WTC11 (cell line): ENCODE data around the gene INA. TPM values are rescaled to one million over a fixed set of nuclear protein-coding genes. Genes with fewer than 3 reads are reported as not detected.

ENCODE experiments used
- ATAC-seq: fragments of 200-7000 bp; cut with Tn5 transposase; 2 replicates; pipeline ENCODE4 v1.10.0; 2021; ENCODE audit warnings: mild to moderate bottlenecking, moderate library complexity
- CTCF ChIA-PET: fragments of 300-600 bp; sonication (Branson Sonifier 250); formaldehyde crosslinking; loops from one replicate; lab custom pipeline; 2021; ENCODE audit warnings: antibody characterized with exemption; lab: Charles Lee
- POLR2A ChIA-PET: fragments of 350-600 bp; sonication (Branson Sonifier 250); formaldehyde crosslinking; loops from one replicate; lab custom pipeline; 2021; ENCODE audit warnings: antibody characterized with exemption; lab: Charles Lee
- DNase-seq: peaks from one replicate; pipeline ENCODE4 v3.0.0; 2021; ENCODE audit warnings: low spot score
- H3K27ac Mint-ChIP-seq: 2 replicates; pipeline ENCODE4 v1.8.0; 2021; ENCODE audit warnings: mixed read lengths
- H3K27me3 Mint-ChIP-seq: 2 replicates; pipeline ENCODE4 v1.8.0; 2021; ENCODE audit warnings: low read depth, mild to moderate bottlenecking, moderate library complexity, mixed read lengths
- H3K36me3 Mint-ChIP-seq: 2 replicates; pipeline ENCODE4 v1.8.0; 2021; ENCODE audit warnings: mixed read lengths
- H3K4me1 Mint-ChIP-seq: 2 replicates; pipeline ENCODE4 v1.8.0; 2022; ENCODE audit warnings: mixed read lengths
- H3K4me3 Mint-ChIP-seq: 2 replicates; pipeline ENCODE4 v1.8.0; 2021; ENCODE audit warnings: mild to moderate bottlenecking, moderate library complexity, mixed read lengths
- H3K9me3 Mint-ChIP-seq: 2 replicates; pipeline ENCODE4 v1.8.0; 2021; ENCODE audit warnings: mixed read lengths
- CBFB ChIP-seq: sonication (generic); formaldehyde crosslinking; IDR thresholded peaks from 2 replicates; pipeline ENCODE4 v1.8.1; 2022; ENCODE audit warnings: mild to moderate bottlenecking, low read depth, missing genetic modification reagents
- GABPB1 ChIP-seq: sonication (generic); formaldehyde crosslinking; IDR thresholded peaks from 2 replicates; pipeline ENCODE4 v1.8.1; 2023; ENCODE audit warnings: mild to moderate bottlenecking, missing genetic modification reagents
- HMGA2 ChIP-seq: fragments of 250-450 bp; sonication (Bioruptor Pico); IDR thresholded peaks from 2 replicates; pipeline ENCODE4 v1.4.0; 2021; ENCODE audit warnings: mild to moderate bottlenecking, moderate library complexity
- MAX ChIP-seq: sonication (generic); formaldehyde crosslinking; IDR thresholded peaks from 2 replicates; pipeline ENCODE4 v1.8.0; 2022; ENCODE audit warnings: mild to moderate bottlenecking, missing genetic modification reagents
- NFE2L1 ChIP-seq: sonication (generic); formaldehyde crosslinking; IDR thresholded peaks from 2 replicates; pipeline ENCODE4 v1.8.1; 2023; ENCODE audit warnings: missing genetic modification reagents
- PRRX2 ChIP-seq: fragments of 250-450 bp; sonication (Bioruptor Pico); IDR thresholded peaks from 2 replicates; pipeline ENCODE4 v1.8.0; 2021; ENCODE audit warnings: mild to moderate bottlenecking
- SOX15 ChIP-seq: fragments of 250-450 bp; sonication (Bioruptor Pico); IDR thresholded peaks from 2 replicates; pipeline ENCODE4 v1.9.0; 2021; ENCODE audit warnings: mild to moderate bottlenecking
- TEAD4 ChIP-seq: sonication (generic); formaldehyde crosslinking; IDR thresholded peaks from 2 replicates; pipeline ENCODE4 v1.8.0; 2022; ENCODE audit warnings: mild to moderate bottlenecking, missing genetic modification reagents
- ZBTB21 ChIP-seq: sonication (generic); formaldehyde crosslinking; IDR thresholded peaks from 2 replicates; pipeline ENCODE4 v1.8.1; 2023; ENCODE audit warnings: mild to moderate bottlenecking, missing genetic modification reagents, borderline replicate concordance
- ZBTB43 ChIP-seq: sonication (generic); formaldehyde crosslinking; IDR thresholded peaks from 2 replicates; pipeline ENCODE4 v1.8.1; 2023; ENCODE audit warnings: mild to moderate bottlenecking, missing genetic modification reagents
- ZMAT4 ChIP-seq: fragments of 250-450 bp; sonication (Bioruptor Pico); IDR thresholded peaks from 2 replicates; pipeline ENCODE4 v1.9.0; 2021; ENCODE audit warnings: mild to moderate bottlenecking
- ZNF263 ChIP-seq: sonication (generic); formaldehyde crosslinking; IDR thresholded peaks from 2 replicates; pipeline ENCODE4 v1.8.1; 2022; ENCODE audit warnings: low read depth, mild to moderate bottlenecking, moderate library complexity, missing genetic modification reagents
- ZNF423 ChIP-seq: fragments of 250-450 bp; sonication (Bioruptor Pico); IDR thresholded peaks from 2 replicates; pipeline ENCODE4 v2.1.2; 2022; ENCODE audit warnings: mild to moderate bottlenecking, moderate library complexity
- total RNA-seq: library from RNA; stranded (reverse); gene quantifications from 3 replicates; pipeline ENCODE4 v1.2.3, GENCODE V29; 2021
- TF ChIP-seq, protein P1 (sequence below): sonication (generic); formaldehyde crosslinking; IDR thresholded peaks from 2 replicates; pipeline ENCODE4 v1.8.0; 2022; ENCODE audit warnings: mild to moderate bottlenecking, missing genetic modification reagents
- TF ChIP-seq, protein P2 (sequence below): fragments of 250-450 bp; sonication (Bioruptor Pico); IDR thresholded peaks from 2 replicates; pipeline ENCODE4 v1.8.0; 2021; ENCODE audit warnings: mild to moderate bottlenecking
- TF ChIP-seq, protein P3 (sequence below): sonication (generic); formaldehyde crosslinking; IDR thresholded peaks from 2 replicates; pipeline ENCODE4 v1.8.0; 2022; ENCODE audit warnings: missing genetic modification reagents
- TF ChIP-seq, protein P4 (sequence below): sonication (generic); formaldehyde crosslinking; IDR thresholded peaks from 2 replicates; pipeline ENCODE4 v1.8.1; 2023; ENCODE audit warnings: mild to moderate bottlenecking, missing genetic modification reagents
- TF ChIP-seq, protein P5 (sequence below): sonication (generic); formaldehyde crosslinking; IDR thresholded peaks from 2 replicates; pipeline ENCODE4 v1.8.0; 2023; ENCODE audit warnings: missing genetic modification reagents, mild to moderate bottlenecking, borderline replicate concordance

The INA gene
- total RNA-seq, 1 experiment from 2014 or later = 20.3 TPM

DNA sequence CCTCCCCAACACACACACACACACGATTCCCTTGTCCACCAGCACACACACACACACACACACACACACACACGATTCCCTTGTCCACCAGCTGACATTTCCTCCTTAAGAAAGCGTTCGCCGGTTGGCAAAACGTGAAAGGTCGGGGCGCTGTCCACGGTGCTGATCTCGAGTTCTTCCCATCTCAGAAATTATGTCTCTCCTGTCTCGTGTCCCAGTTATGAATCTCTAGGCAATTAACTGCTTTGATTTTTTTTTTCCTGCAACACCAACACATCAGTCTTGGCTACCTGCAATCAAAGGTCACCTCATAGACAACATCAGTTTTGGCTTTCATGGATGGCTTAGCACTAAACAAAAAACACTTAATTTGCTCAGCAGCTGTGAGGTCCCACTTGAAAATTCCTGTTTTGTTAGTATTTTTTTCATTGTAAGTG lies 1.9 kb downstream of the INA start (continued):
- TF ChIP-seq ZBTB43 (CRISPR knock-in tag) (peak; percentile 88), MAX (CRISPR knock-in tag) (0 out of 2 replicates have a peak, but pooled peaks have one; percentile 57)
- TF ChIP-seq, all 79 proteins: peak for 22

- POLR2A ChIA-PET = no interaction called here
- TF ChIP-seq, protein P1, sequence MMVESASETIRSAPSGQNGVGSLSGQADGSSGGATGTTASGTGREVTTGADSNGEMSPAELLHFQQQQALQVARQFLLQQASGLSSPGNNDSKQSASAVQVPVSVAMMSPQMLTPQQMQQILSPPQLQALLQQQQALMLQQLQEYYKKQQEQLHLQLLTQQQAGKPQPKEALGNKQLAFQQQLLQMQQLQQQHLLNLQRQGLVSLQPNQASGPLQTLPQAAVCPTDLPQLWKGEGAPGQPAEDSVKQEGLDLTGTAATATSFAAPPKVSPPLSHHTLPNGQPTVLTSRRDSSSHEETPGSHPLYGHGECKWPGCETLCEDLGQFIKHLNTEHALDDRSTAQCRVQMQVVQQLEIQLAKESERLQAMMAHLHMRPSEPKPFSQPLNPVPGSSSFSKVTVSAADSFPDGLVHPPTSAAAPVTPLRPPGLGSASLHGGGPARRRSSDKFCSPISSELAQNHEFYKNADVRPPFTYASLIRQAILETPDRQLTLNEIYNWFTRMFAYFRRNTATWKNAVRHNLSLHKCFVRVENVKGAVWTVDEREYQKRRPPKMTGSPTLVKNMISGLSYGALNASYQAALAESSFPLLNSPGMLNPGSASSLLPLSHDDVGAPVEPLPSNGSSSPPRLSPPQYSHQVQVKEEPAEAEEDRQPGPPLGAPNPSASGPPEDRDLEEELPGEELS = no peak
- TF ChIP-seq, protein P2, sequence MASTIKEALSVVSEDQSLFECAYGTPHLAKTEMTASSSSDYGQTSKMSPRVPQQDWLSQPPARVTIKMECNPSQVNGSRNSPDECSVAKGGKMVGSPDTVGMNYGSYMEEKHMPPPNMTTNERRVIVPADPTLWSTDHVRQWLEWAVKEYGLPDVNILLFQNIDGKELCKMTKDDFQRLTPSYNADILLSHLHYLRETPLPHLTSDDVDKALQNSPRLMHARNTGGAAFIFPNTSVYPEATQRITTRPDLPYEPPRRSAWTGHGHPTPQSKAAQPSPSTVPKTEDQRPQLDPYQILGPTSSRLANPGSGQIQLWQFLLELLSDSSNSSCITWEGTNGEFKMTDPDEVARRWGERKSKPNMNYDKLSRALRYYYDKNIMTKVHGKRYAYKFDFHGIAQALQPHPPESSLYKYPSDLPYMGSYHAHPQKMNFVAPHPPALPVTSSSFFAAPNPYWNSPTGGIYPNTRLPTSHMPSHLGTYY (CRISPR knock-in tag) = no peak
- CTCF ChIA-PET = interaction anchor here (1.0 kb wide), 1 partner anchor 35 kb away, joined by 3 read pairs; no protein-coding TSS in a partner anchor
These were observed 3.1 kb downstream of the INA start for GRCh38 chr10:103280031-103280430.

GRCh38 chr10:103280506-103280905 lies 3.6 kb downstream of the INA start:
- CTCF ChIA-PET = no interaction called here
- Mint-ChIP-seq H3K4me3 (no peak overlapping the region), H3K27me3 (peaks cover 58% of the 10 kb centered on the region), H3K4me1 (peaks cover 40% of the 10 kb centered on the region), H3K9me3 (no peaks in the 10 kb centered on the region), H3K27ac (no peak overlapping the region), H3K36me3 (no peaks in the 10 kb centered on the region)
- DNase-seq = no peak
- ATAC-seq = no peak
- POLR2A ChIA-PET = no interaction called here
- no peak for TF ChIP-seq NFE2L1 (CRISPR knock-in tag)
- TF ChIP-seq, protein P3, sequence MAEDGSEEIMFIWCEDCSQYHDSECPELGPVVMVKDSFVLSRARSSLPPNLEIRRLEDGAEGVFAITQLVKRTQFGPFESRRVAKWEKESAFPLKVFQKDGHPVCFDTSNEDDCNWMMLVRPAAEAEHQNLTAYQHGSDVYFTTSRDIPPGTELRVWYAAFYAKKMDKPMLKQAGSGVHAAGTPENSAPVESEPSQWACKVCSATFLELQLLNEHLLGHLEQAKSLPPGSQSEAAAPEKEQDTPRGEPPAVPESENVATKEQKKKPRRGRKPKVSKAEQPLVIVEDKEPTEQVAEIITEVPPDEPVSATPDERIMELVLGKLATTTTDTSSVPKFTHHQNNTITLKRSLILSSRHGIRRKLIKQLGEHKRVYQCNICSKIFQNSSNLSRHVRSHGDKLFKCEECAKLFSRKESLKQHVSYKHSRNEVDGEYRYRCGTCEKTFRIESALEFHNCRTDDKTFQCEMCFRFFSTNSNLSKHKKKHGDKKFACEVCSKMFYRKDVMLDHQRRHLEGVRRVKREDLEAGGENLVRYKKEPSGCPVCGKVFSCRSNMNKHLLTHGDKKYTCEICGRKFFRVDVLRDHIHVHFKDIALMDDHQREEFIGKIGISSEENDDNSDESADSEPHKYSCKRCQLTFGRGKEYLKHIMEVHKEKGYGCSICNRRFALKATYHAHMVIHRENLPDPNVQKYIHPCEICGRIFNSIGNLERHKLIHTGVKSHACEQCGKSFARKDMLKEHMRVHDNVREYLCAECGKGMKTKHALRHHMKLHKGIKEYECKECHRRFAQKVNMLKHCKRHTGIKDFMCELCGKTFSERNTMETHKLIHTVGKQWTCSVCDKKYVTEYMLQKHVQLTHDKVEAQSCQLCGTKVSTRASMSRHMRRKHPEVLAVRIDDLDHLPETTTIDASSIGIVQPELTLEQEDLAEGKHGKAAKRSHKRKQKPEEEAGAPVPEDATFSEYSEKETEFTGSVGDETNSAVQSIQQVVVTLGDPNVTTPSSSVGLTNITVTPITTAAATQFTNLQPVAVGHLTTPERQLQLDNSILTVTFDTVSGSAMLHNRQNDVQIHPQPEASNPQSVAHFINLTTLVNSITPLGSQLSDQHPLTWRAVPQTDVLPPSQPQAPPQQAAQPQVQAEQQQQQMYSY (CRISPR knock-in tag) = no peak
- no peak for TF ChIP-seq GABPB1
- TF ChIP-seq PRRX2 (CRISPR knock-in tag) = no peak
- no peak for TF ChIP-seq ZBTB21 (CRISPR knock-in tag)
- no peak for TF ChIP-seq HMGA2 (CRISPR knock-in tag)
- TF ChIP-seq SOX15 (CRISPR knock-in tag) = no peak
- no peak for TF ChIP-seq TEAD4 (CRISPR knock-in tag)
- no peak for TF ChIP-seq ZNF423 (CRISPR knock-in tag)
- TF ChIP-seq CBFB (CRISPR knock-in tag) = no peak
- TF ChIP-seq, protein P4, sequence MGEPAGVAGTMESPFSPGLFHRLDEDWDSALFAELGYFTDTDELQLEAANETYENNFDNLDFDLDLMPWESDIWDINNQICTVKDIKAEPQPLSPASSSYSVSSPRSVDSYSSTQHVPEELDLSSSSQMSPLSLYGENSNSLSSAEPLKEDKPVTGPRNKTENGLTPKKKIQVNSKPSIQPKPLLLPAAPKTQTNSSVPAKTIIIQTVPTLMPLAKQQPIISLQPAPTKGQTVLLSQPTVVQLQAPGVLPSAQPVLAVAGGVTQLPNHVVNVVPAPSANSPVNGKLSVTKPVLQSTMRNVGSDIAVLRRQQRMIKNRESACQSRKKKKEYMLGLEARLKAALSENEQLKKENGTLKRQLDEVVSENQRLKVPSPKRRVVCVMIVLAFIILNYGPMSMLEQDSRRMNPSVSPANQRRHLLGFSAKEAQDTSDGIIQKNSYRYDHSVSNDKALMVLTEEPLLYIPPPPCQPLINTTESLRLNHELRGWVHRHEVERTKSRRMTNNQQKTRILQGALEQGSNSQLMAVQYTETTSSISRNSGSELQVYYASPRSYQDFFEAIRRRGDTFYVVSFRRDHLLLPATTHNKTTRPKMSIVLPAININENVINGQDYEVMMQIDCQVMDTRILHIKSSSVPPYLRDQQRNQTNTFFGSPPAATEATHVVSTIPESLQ = no peak
- TF ChIP-seq, protein P5, sequence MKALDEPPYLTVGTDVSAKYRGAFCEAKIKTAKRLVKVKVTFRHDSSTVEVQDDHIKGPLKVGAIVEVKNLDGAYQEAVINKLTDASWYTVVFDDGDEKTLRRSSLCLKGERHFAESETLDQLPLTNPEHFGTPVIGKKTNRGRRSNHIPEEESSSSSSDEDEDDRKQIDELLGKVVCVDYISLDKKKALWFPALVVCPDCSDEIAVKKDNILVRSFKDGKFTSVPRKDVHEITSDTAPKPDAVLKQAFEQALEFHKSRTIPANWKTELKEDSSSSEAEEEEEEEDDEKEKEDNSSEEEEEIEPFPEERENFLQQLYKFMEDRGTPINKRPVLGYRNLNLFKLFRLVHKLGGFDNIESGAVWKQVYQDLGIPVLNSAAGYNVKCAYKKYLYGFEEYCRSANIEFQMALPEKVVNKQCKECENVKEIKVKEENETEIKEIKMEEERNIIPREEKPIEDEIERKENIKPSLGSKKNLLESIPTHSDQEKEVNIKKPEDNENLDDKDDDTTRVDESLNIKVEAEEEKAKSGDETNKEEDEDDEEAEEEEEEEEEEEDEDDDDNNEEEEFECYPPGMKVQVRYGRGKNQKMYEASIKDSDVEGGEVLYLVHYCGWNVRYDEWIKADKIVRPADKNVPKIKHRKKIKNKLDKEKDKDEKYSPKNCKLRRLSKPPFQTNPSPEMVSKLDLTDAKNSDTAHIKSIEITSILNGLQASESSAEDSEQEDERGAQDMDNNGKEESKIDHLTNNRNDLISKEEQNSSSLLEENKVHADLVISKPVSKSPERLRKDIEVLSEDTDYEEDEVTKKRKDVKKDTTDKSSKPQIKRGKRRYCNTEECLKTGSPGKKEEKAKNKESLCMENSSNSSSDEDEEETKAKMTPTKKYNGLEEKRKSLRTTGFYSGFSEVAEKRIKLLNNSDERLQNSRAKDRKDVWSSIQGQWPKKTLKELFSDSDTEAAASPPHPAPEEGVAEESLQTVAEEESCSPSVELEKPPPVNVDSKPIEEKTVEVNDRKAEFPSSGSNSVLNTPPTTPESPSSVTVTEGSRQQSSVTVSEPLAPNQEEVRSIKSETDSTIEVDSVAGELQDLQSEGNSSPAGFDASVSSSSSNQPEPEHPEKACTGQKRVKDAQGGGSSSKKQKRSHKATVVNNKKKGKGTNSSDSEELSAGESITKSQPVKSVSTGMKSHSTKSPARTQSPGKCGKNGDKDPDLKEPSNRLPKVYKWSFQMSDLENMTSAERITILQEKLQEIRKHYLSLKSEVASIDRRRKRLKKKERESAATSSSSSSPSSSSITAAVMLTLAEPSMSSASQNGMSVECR (CRISPR knock-in tag) = no peak
- TF ChIP-seq ZMAT4 (CRISPR knock-in tag) = no peak
- TF ChIP-seq ZNF263 (CRISPR knock-in tag) = no peak

More at GRCh38 chr10:103280031-103280430, 3.1 kb downstream of the INA start:
- Mint-ChIP-seq H3K9me3 (no peaks in the 10 kb centered on the region), H3K27me3 (peaks cover 62% of the 10 kb centered on the region), H3K27ac (no peak overlapping the region), H3K4me1 (peaks cover 40% of the 10 kb centered on the region), H3K4me3 (no peak overlapping the region), H3K36me3 (no peaks in the 10 kb centered on the region)
- ATAC-seq (no peak), DNase-seq (no peak)
